Neural cell (in vitro differentiated cells): ENCODE data around the gene UBE3D.

Experiments used
- EZH2 ChIP-seq: fragments of 200-600, 300-800 bp; shearing (Covaris generic), sonication (generic); IDR thresholded peaks from 2 replicates; pipeline ENCODE4 v1.6.1; 2014; ENCODE audit warnings: antibody characterized with exemption, low read length, borderline replicate concordance, mild to moderate bottlenecking; ENCODE audit not compliant: insufficient read depth, poor library complexity, severe bottlenecking
- POLR2AphosphoS5 ChIP-seq: IDR thresholded peaks from 2 replicates; pipeline ENCODE4 v1.6.1; 2012
- TAF1 ChIP-seq: IDR thresholded peaks from 2 replicates; pipeline ENCODE4 v1.6.1; 2012; ENCODE audit warnings: low read depth
- TF ChIP-seq, protein P1 (sequence below): fragments of 450-650 bp; IDR thresholded peaks from 2 replicates; pipeline ENCODE4 v1.5.1; 2014; ENCODE audit warnings: antibody characterized with exemption, mild to moderate bottlenecking, moderate library complexity; ENCODE audit not compliant: poor library complexity, severe bottlenecking
- TF ChIP-seq, protein P2 (sequence below): IDR thresholded peaks from 2 replicates; pipeline ENCODE4 v1.6.1; 2012; ENCODE audit warnings: borderline replicate concordance

DNA sequence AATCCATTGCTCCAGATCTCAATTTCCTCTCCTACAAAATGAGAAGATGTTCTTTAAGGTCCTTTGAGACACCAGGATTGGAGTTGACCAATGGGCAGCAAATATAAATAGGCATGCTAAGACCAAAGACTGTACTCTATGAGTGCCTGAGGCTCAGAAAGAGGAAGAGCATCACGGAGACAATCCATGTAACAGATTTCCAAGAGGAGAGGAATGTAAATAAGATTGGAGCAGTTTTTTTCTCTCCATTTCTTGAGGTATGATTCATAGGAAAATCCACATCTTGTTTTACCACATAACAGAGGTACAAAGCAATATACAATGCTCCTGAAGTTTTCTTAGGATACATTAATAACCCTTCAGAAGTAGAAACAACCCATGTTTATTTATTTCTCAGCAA, 109.8 kb downstream of the UBE3D start:
- TF ChIP-seq, protein P1, sequence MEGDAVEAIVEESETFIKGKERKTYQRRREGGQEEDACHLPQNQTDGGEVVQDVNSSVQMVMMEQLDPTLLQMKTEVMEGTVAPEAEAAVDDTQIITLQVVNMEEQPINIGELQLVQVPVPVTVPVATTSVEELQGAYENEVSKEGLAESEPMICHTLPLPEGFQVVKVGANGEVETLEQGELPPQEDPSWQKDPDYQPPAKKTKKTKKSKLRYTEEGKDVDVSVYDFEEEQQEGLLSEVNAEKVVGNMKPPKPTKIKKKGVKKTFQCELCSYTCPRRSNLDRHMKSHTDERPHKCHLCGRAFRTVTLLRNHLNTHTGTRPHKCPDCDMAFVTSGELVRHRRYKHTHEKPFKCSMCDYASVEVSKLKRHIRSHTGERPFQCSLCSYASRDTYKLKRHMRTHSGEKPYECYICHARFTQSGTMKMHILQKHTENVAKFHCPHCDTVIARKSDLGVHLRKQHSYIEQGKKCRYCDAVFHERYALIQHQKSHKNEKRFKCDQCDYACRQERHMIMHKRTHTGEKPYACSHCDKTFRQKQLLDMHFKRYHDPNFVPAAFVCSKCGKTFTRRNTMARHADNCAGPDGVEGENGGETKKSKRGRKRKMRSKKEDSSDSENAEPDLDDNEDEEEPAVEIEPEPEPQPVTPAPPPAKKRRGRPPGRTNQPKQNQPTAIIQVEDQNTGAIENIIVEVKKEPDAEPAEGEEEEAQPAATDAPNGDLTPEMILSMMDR: no peak
- TF ChIP-seq POLR2AphosphoS5 (no peak), EZH2 (no peak), TAF1 (no peak)
- TF ChIP-seq, protein P2, sequence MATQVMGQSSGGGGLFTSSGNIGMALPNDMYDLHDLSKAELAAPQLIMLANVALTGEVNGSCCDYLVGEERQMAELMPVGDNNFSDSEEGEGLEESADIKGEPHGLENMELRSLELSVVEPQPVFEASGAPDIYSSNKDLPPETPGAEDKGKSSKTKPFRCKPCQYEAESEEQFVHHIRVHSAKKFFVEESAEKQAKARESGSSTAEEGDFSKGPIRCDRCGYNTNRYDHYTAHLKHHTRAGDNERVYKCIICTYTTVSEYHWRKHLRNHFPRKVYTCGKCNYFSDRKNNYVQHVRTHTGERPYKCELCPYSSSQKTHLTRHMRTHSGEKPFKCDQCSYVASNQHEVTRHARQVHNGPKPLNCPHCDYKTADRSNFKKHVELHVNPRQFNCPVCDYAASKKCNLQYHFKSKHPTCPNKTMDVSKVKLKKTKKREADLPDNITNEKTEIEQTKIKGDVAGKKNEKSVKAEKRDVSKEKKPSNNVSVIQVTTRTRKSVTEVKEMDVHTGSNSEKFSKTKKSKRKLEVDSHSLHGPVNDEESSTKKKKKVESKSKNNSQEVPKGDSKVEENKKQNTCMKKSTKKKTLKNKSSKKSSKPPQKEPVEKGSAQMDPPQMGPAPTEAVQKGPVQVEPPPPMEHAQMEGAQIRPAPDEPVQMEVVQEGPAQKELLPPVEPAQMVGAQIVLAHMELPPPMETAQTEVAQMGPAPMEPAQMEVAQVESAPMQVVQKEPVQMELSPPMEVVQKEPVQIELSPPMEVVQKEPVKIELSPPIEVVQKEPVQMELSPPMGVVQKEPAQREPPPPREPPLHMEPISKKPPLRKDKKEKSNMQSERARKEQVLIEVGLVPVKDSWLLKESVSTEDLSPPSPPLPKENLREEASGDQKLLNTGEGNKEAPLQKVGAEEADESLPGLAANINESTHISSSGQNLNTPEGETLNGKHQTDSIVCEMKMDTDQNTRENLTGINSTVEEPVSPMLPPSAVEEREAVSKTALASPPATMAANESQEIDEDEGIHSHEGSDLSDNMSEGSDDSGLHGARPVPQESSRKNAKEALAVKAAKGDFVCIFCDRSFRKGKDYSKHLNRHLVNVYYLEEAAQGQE: no peak
